ENCODE data around the gene BMP8A.

Gene BMP8A

DNA sequence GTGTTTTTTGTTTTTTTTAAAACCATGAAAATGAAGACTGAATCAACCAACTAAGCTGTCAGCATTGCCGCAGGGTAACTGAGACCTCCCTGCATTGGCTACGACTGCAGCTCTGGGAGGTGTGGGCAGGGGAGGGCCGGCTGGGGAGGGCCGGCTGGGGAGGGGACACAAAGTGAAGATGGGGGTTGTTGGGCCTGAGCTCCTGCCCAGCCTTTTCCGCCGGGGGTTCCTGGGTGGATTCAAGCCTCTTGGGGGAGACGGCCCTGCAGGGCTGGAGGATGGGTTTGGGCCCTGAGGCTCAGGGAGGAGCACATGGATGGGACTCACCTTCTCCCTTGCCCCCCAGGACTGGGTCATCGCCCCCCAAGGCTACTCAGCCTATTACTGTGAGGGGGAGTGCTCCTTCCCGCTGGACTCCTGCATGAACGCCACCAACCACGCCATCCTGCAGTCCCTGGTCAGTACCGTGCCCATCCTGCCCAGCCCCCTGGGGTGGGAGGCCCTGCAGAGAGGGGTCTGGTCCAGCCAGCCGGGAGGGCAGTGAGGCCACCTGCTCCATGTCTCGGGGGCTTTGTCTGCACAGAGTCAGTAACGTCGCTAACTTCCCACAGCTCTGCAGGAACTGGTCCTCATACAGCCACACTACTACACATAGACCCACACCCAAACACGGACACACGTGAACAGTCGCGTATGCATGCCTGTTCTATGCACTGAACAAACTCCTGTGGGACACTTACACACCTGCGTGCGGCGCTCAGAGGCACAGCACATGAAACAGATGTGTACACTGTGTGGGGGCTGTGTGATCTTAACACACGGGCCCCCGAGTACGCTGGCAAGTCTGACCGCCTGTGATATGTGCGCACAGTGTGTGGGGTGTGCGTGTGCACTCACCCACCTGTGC lies 31.5 kb downstream of the BMP8A start:
- TF ChIP-seq EZH2phosphoT487 (conservative IDR thresholded peaks at IDR 0.05; ENCODE audit: low read length) = no peak
- TF ChIP-seq CTCF (IDR thresholded peaks at IDR 0.05; ENCODE audit: insufficient read depth, low read length, poor library complexity, severe bottlenecking) = no peak
- no peaks in the 10 kb centered on the region for H3K27me3 ChIP-seq (ENCODE audit: low read length)
- H3K27ac ChIP-seq (ENCODE audit: low read depth, low read length) = no peak overlapping the region
- no peak overlapping the region for H3K9ac ChIP-seq (ENCODE audit: low read length)
- H3K9me2 ChIP-seq (replicated peaks; ENCODE audit: insufficient read depth, low read length) = no peaks in the 10 kb centered on the region
- H3K4me2 ChIP-seq (ENCODE audit: low read depth, low read length, poor library complexity, severe bottlenecking) = no peak overlapping the region
- H2AFZ ChIP-seq (ENCODE audit: low read depth, low read length, severe bottlenecking) = no peak overlapping the region
- no peaks in the 10 kb centered on the region for H4K20me1 ChIP-seq (ENCODE audit: low read depth, low read length)
- H3K79me2 ChIP-seq (ENCODE audit: insufficient read depth, low read length) = no peaks in the 10 kb centered on the region
- H3K9me3 ChIP-seq (ENCODE audit: insufficient read depth, low read length) = no peaks in the 10 kb centered on the region
- no peaks in the 10 kb centered on the region for H3K36me3 ChIP-seq (ENCODE audit: low read length)
- no peak overlapping the region for H3K4me3 ChIP-seq (ENCODE audit: insufficient read depth, low read length, poor library complexity, severe bottlenecking)
- no peaks in the 10 kb centered on the region for H3F3A ChIP-seq (ENCODE audit: insufficient read depth)

DNA sequence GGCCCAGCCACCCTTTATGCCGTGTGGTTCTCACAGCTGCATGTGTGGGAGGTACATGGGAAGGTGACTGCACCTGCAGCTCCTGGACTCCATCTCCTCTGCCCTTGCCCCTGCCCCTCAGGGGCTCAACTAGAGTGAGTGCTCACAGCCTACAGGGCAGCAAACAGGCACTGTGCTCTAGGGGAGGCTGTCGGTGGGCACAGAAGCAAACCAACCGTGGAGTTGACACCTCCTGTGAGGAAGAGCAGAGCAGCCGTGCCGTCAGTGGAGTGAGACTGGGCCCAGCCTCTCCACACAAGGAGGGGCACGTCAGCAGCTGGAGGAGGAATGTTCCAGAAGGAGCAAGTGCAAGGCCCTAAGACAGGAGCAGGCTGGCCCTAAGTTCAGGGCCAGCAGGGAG lies 32.7 kb downstream of the BMP8A start:
- TF ChIP-seq CTCF (IDR thresholded peaks at IDR 0.05; ENCODE audit: insufficient read depth, low read length, poor library complexity, severe bottlenecking) = no peak
- no peak for TF ChIP-seq EZH2phosphoT487 (conservative IDR thresholded peaks at IDR 0.05; ENCODE audit: low read length)
- Histone ChIP-seq H3K27me3 (ENCODE audit: low read length) (no peaks in the 10 kb centered on the region), H3F3A (ENCODE audit: insufficient read depth) (no peaks in the 10 kb centered on the region), H3K9ac (ENCODE audit: low read length) (no peak overlapping the region), H3K9me3 (ENCODE audit: insufficient read depth, low read length) (no peaks in the 10 kb centered on the region), H3K36me3 (ENCODE audit: low read length) (no peaks in the 10 kb centered on the region), H3K27ac (ENCODE audit: low read depth, low read length) (no peak overlapping the region), H4K20me1 (ENCODE audit: low read depth, low read length) (no peaks in the 10 kb centered on the region), H3K4me3 (ENCODE audit: insufficient read depth, low read length, poor library complexity, severe bottlenecking) (no peak overlapping the region), H2AFZ (ENCODE audit: low read depth, low read length, severe bottlenecking) (no peak overlapping the region), H3K4me2 (ENCODE audit: low read depth, low read length, poor library complexity, severe bottlenecking) (no peak overlapping the region), H3K79me2 (ENCODE audit: insufficient read depth, low read length) (no peaks in the 10 kb centered on the region), H3K9me2 (replicated peaks; ENCODE audit: insufficient read depth, low read length) (no peaks in the 10 kb centered on the region)

- H4K20me1 ChIP-seq (ENCODE audit: low read depth, low read length) = no peaks in the 10 kb centered on the region
- H3K9me3 ChIP-seq (ENCODE audit: insufficient read depth, low read length) = no peaks in the 10 kb centered on the region
- H3K4me2 ChIP-seq (ENCODE audit: low read depth, low read length, poor library complexity, severe bottlenecking) = peak overlapping the region; percentile 37
- no peak for TF ChIP-seq EZH2phosphoT487 (conservative IDR thresholded peaks at IDR 0.05; ENCODE audit: low read length)
- no peak for TF ChIP-seq CTCF (IDR thresholded peaks at IDR 0.05; ENCODE audit: insufficient read depth, low read length, poor library complexity, severe bottlenecking)
- no peaks in the 10 kb centered on the region for H3K79me2 ChIP-seq (ENCODE audit: insufficient read depth, low read length)
- H2AFZ ChIP-seq (ENCODE audit: low read depth, low read length, severe bottlenecking) = no peak overlapping the region
- H3K9me2 ChIP-seq (replicated peaks; ENCODE audit: insufficient read depth, low read length) = no peaks in the 10 kb centered on the region
- no peaks in the 10 kb centered on the region for H3F3A ChIP-seq (ENCODE audit: insufficient read depth)
- H3K27me3 ChIP-seq (ENCODE audit: low read length) = no peaks in the 10 kb centered on the region
- H3K9ac ChIP-seq (ENCODE audit: low read length) = peak overlapping the region; percentile 18; the same call in 1 of the 2 replicates
- H3K36me3 ChIP-seq (ENCODE audit: low read length) = no peaks in the 10 kb centered on the region
- H3K4me3 ChIP-seq (ENCODE audit: insufficient read depth, low read length, poor library complexity, severe bottlenecking) = no peak overlapping the region
- peak overlapping the region; percentile 35; the same call in 1 of the 2 replicates for H3K27ac ChIP-seq (ENCODE audit: low read depth, low read length)
These were observed 33.3 kb downstream of the BMP8A start for GRCh38 chr1:39524591-39525365.
